SK-N-SH (cell line): ENCODE data around the gene GAS6.

Source experiments
- EP300 ChIP-seq, 2 experiments: IDR thresholded peaks; 2 replicates each; pipeline versions ENCODE4 v1.4.0 to v1.6.1; 2012; ENCODE audit warnings: borderline replicate concordance in 1 of 2, low read depth in 1 of 2, low read length in 1 of 2
- EZH2phosphoT487 ChIP-seq: fragments of 200-600 bp; sonication (generic); IDR thresholded peaks from 2 replicates; pipeline ENCODE4 v1.6.1; 2017; ENCODE audit warnings: low read depth, mixed run types, mild to moderate bottlenecking, antibody characterized with exemption, moderate library complexity, borderline replicate concordance
- GABPA ChIP-seq: IDR thresholded peaks from 2 replicates; pipeline ENCODE4 v1.4.0; 2012; ENCODE audit warnings: low read depth, mild to moderate bottlenecking
- JUND ChIP-seq: IDR thresholded peaks from 2 replicates; pipeline ENCODE4 v1.4.0; 2012
- MEF2A ChIP-seq: IDR thresholded peaks from 2 replicates; pipeline ENCODE4 v1.4.0; 2012; ENCODE audit warnings: low read depth, borderline replicate concordance
- POLR2AphosphoS5 ChIP-seq: IDR thresholded peaks from 2 replicates; pipeline ENCODE4 v1.6.1; 2012; ENCODE audit warnings: low read depth, low read length
- RFX5 ChIP-seq: IDR thresholded peaks from 2 replicates; pipeline ENCODE4 v1.6.1; 2012; ENCODE audit warnings: mild to moderate bottlenecking, improper control_type of control experiment, low read length
- SMC3 ChIP-seq: IDR thresholded peaks from 2 replicates; pipeline ENCODE4 v1.6.1; 2012; ENCODE audit warnings: low read depth, low read length, improper control_type of control experiment
- TAF1 ChIP-seq: IDR thresholded peaks from 2 replicates; pipeline ENCODE4 v1.6.1; 2012; ENCODE audit warnings: low read depth, mild to moderate bottlenecking, low read length, moderate library complexity, borderline replicate concordance
- TCF12 ChIP-seq: IDR thresholded peaks from 2 replicates; pipeline ENCODE4 v1.4.0; 2012
- TF ChIP-seq, protein P1 (sequence below): fragments of 200-600 bp; sonication (generic); IDR thresholded peaks from 2 replicates; pipeline ENCODE4 v1.6.1; 2017; ENCODE audit warnings: antibody characterized with exemption, mild to moderate bottlenecking, moderate library complexity
- TF ChIP-seq, protein P2 (sequence below): IDR thresholded peaks from 2 replicates; pipeline ENCODE4 v1.4.0; 2012; ENCODE audit warnings: low read depth
- TF ChIP-seq, protein P3 (sequence below): IDR thresholded peaks from 2 replicates; pipeline ENCODE4 v1.6.1; 2012; ENCODE audit warnings: mild to moderate bottlenecking, low read depth, low read length, moderate library complexity

GRCh38 chr13:113859311-113860050 is 4.4 kb downstream of the GAS6 start:
- TF ChIP-seq, protein P1, sequence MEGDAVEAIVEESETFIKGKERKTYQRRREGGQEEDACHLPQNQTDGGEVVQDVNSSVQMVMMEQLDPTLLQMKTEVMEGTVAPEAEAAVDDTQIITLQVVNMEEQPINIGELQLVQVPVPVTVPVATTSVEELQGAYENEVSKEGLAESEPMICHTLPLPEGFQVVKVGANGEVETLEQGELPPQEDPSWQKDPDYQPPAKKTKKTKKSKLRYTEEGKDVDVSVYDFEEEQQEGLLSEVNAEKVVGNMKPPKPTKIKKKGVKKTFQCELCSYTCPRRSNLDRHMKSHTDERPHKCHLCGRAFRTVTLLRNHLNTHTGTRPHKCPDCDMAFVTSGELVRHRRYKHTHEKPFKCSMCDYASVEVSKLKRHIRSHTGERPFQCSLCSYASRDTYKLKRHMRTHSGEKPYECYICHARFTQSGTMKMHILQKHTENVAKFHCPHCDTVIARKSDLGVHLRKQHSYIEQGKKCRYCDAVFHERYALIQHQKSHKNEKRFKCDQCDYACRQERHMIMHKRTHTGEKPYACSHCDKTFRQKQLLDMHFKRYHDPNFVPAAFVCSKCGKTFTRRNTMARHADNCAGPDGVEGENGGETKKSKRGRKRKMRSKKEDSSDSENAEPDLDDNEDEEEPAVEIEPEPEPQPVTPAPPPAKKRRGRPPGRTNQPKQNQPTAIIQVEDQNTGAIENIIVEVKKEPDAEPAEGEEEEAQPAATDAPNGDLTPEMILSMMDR: no peak
- no peak for TF ChIP-seq MEF2A
- no peak for TF ChIP-seq POLR2AphosphoS5
- no peak for TF ChIP-seq JUND
- no peak for TF ChIP-seq SMC3
- no peak for TF ChIP-seq GABPA
- TF ChIP-seq RFX5: no peak
- TF ChIP-seq, protein P2, sequence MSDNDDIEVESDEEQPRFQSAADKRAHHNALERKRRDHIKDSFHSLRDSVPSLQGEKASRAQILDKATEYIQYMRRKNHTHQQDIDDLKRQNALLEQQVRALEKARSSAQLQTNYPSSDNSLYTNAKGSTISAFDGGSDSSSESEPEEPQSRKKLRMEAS: no peak
- no peak for TF ChIP-seq TAF1
- no peak for TF ChIP-seq EP300 (IDR thresholded peaks at IDR 0.05; ENCODE audit: borderline replicate concordance in 1 of 2, low read depth in 1 of 2, low read length in 1 of 2)
- TF ChIP-seq, protein P3, sequence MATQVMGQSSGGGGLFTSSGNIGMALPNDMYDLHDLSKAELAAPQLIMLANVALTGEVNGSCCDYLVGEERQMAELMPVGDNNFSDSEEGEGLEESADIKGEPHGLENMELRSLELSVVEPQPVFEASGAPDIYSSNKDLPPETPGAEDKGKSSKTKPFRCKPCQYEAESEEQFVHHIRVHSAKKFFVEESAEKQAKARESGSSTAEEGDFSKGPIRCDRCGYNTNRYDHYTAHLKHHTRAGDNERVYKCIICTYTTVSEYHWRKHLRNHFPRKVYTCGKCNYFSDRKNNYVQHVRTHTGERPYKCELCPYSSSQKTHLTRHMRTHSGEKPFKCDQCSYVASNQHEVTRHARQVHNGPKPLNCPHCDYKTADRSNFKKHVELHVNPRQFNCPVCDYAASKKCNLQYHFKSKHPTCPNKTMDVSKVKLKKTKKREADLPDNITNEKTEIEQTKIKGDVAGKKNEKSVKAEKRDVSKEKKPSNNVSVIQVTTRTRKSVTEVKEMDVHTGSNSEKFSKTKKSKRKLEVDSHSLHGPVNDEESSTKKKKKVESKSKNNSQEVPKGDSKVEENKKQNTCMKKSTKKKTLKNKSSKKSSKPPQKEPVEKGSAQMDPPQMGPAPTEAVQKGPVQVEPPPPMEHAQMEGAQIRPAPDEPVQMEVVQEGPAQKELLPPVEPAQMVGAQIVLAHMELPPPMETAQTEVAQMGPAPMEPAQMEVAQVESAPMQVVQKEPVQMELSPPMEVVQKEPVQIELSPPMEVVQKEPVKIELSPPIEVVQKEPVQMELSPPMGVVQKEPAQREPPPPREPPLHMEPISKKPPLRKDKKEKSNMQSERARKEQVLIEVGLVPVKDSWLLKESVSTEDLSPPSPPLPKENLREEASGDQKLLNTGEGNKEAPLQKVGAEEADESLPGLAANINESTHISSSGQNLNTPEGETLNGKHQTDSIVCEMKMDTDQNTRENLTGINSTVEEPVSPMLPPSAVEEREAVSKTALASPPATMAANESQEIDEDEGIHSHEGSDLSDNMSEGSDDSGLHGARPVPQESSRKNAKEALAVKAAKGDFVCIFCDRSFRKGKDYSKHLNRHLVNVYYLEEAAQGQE: no peak
- no peak for TF ChIP-seq TCF12
- TF ChIP-seq EZH2phosphoT487: no peak
